K562 (cell line): ENCODE measurements around the gene DPY19L3. TPM values are rescaled to one million over a fixed set of nuclear protein-coding genes. Genes with fewer than 3 reads are reported as not detected.

ENCODE experiments used
- ADNP ChIP-seq: fragments of 200-800 bp; sonication (Bioruptor generic); IDR thresholded peaks from 2 replicates; pipeline ENCODE4 v1.6.1; 2016; ENCODE audit warnings: missing genetic modification characterization, missing compliant biosample characterization
- ARID1B ChIP-seq: fragments of 450-650 bp; IDR thresholded peaks from 2 replicates; pipeline ENCODE4 v1.6.1; 2016; ENCODE audit warnings: antibody characterized with exemption, mild to moderate bottlenecking, inconsistent platforms
- BRF2 ChIP-seq: IDR thresholded peaks from 3 replicates; pipeline ENCODE4 v1.6.1; 2011; ENCODE audit warnings: borderline replicate concordance, mild to moderate bottlenecking; ENCODE audit not compliant: insufficient read length, insufficient read depth
- E2F8 ChIP-seq: fragments of 450-650 bp; IDR thresholded peaks from 2 replicates; pipeline ENCODE4 v1.7.1; 2018; ENCODE audit warnings: mild to moderate bottlenecking, low read depth; ENCODE audit not compliant: partially characterized antibody
- HDAC6 ChIP-seq: IDR thresholded peaks from 2 replicates; pipeline ENCODE4 v1.6.1; 2012; ENCODE audit warnings: low read depth, mild to moderate bottlenecking, control low read depth, inconsistent platforms, low read length, moderate library complexity
- MLLT1 ChIP-seq, 2 experiments: fragments of 450-650 bp; IDR thresholded peaks; 2 replicates each; pipeline ENCODE4 v1.6.1; 2016
- NFRKB ChIP-seq: fragments of 450-650 bp; IDR thresholded peaks from 2 replicates; pipeline ENCODE4 v1.6.1; 2016; ENCODE audit warnings: low read depth
- NKRF ChIP-seq: fragments of 450-650 bp; IDR thresholded peaks from 2 replicates; pipeline ENCODE4 v1.6.1; 2016; ENCODE audit warnings: borderline replicate concordance
- PTBP1 ChIP-seq: fragments of 200-400 bp; formaldehyde crosslinking; IDR thresholded peaks from 2 replicates; pipeline ENCODE4 v1.6.1; 2017; ENCODE audit warnings: low read depth, low read length
- RBFOX2 ChIP-seq: fragments of 200-400 bp; formaldehyde crosslinking; IDR thresholded peaks from 2 replicates; pipeline ENCODE4 v1.6.1; 2017; ENCODE audit warnings: low read depth, mild to moderate bottlenecking, low read length, moderate library complexity
- RCOR1 ChIP-seq, 2 experiments: IDR thresholded peaks; 2 replicates each; pipeline ENCODE4 v1.6.1; 2012; ENCODE audit warnings: low read depth in 2 of 2, low read length in 2 of 2, borderline replicate concordance in 1 of 2, improper control_type of control experiment in 1 of 2
- ZBTB34 ChIP-seq: fragments of 250-450 bp; sonication (Bioruptor Pico); IDR thresholded peaks from 2 replicates; pipeline ENCODE4 v1.8.0; 2021; ENCODE audit warnings: mild to moderate bottlenecking, moderate library complexity
- ZFP1 ChIP-seq: fragments of 450-650 bp; formaldehyde crosslinking; IDR thresholded peaks from 2 replicates; pipeline ENCODE4 v1.4.0; 2020; ENCODE audit warnings: mild to moderate bottlenecking, mixed read lengths
- ZNF316 ChIP-seq: fragments of 450-650 bp; IDR thresholded peaks from 2 replicates; pipeline ENCODE4 v1.6.1; 2016
- polyA plus RNA-seq, 8 experiments: library from polyadenylated mRNA; depleted of rRNA in 4 of 8; stranded (reverse) in 5 of 8; unstranded in 3 of 8; fragments of >200 nt; fragmentation: Nextera tagmentation in 2 of 8; fragmentation: Illumina TruSeq in 1 of 8; extraction: Ambion mirVana in 2 of 8; extraction: Trizol in 1 of 8; gene quantifications; 2 replicates each; pipeline versions ENCODE4 v1.2.1 to v1.2.3, GENCODE V29; 2011 to 2014; ENCODE audit warnings: inconsistent platforms in 1 of 8, missing spikeins in 1 of 8
- total RNA-seq, 7 experiments: library from RNA; depleted of rRNA in 6 of 7; stranded (reverse); fragments of >200 nt in 6 of 7; fragmentation: Illumina TruSeq in 2 of 7; extraction: Trizol in 2 of 7; gene quantifications; 2 replicates each; pipeline versions ENCODE4 v1.2.1 to v1.2.3, GENCODE V29; 2011 to 2021; ENCODE audit warnings: low replicate concordance in 1 of 7
- TF ChIP-seq, protein P1 (sequence below), 2 experiments: IDR thresholded peaks; 2 replicates each; pipeline ENCODE4 v1.6.1; 2011; ENCODE audit warnings: borderline replicate concordance in 1 of 2, control low read depth in 1 of 2, low read depth in 1 of 2, low read length in 1 of 2, mild to moderate bottlenecking in 1 of 2, mixed read lengths in 1 of 2, moderate library complexity in 1 of 2; ENCODE audit not compliant: insufficient read depth in 1 of 2, insufficient read length in 1 of 2, poor library complexity in 1 of 2, severe bottlenecking in 1 of 2; ENCODE audit errors: extremely low read depth in 1 of 2

DPY19L3 gene
- total and polyA plus RNA-seq, 9 of the 15 experiments (the other 6 are each of a cell fraction or from before 2014, with no cell fraction given) = 4.7 to 39.2 (median 22.0) TPM

DNA sequence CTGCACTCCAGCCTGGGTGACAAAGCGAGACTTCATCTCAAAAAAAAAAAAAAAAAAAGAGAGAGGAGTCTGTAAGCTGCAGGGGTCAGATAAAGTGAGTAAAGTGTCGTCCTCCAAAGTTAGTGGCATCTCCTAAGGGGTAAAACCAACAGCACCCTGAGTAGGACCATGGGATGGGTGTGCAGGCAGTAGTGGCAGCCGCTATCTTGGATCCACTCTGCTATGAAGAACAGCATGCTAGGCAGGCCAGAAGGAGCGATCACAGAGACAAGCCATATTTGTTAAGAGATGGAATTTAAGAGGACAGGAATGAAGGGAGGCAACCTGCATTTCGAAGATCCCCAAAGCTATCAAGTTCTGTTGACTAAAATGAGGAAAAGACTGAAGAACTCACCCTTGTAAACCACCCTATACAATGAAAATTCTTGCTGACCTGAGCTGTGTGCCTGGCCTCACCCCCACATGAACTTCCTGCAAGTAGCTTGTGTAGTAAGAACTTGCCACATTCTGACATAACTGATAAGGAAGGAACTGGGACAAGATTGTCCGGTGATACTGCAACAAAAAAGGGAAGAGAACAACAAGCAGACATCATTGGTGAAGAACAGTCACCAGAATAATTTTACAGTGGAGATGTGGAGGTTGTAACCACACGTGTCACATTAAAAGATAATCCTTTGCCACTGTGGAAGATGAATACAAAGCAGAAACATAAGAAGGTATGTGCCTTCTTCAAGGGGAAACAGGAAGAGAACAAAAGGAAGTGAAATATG is 16.2 kb downstream of the DPY19L3 start (continued):
- TF ChIP-seq RCOR1 (IDR thresholded peaks at IDR 0.05; ENCODE audit: borderline replicate concordance in 1 of 2, low read depth in 2 of 2, low read length in 2 of 2) (peak; percentile 4 to 77; a peak in 1 of 4 replicates), MLLT1 (IDR thresholded peaks at IDR 0.05) (peak in 1 of 2 experiments; percentile 95; a peak in 2 of 4 replicates), HDAC6 (no peak), NFRKB (peak; percentile 74), E2F8 (peak; percentile 11), ADNP (tag) (0 out of 2 replicates have a peak, but pooled peaks have one; percentile 44), RBFOX2 (no peak), ZBTB34 (CRISPR knock-in tag) (no peak), PTBP1 (no peak), NKRF (no peak), ZNF316 (no peak), ZFP1 (CRISPR knock-in tag) (no peak), BRF2 (no peak), ARID1B (peak; percentile 88)
- TF ChIP-seq, protein P1, sequence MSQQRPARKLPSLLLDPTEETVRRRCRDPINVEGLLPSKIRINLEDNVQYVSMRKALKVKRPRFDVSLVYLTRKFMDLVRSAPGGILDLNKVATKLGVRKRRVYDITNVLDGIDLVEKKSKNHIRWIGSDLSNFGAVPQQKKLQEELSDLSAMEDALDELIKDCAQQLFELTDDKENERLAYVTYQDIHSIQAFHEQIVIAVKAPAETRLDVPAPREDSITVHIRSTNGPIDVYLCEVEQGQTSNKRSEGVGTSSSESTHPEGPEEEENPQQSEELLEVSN (IDR thresholded peaks at IDR 0.05; ENCODE audit: borderline replicate concordance in 1 of 2, extremely low read depth in 1 of 2, insufficient read depth in 1 of 2, insufficient read length in 1 of 2, low read depth in 1 of 2, low read length in 1 of 2, poor library complexity in 1 of 2, severe bottlenecking in 1 of 2) = no peak
